Thoracic aorta (tissue), 2 donors: Measurements from ENCODE around the gene IL22. TPM values are rescaled to one million over a fixed set of nuclear protein-coding genes. Genes with fewer than 3 reads are reported as not detected.

Experiments
- ATAC-seq: fragments of 150-250 bp; one replicate; pipeline ENCODE4 v1.8.0; 2017; ENCODE audit warnings: low read depth; ENCODE audit not compliant: insufficient number of reproducible peaks, low FRiP score
- DNase-seq: peaks from one replicate; pipeline ENCODE4 v3.0.0-alpha.2; 2020; ENCODE audit warnings: low spot score
- H3K27ac ChIP-seq, 2 donors: fragments of 200-600 bp; sonication (generic); 1 replicate in 1 of 2; 2 replicates in 1 of 2; pipeline ENCODE4 v1.5.1; 2016; ENCODE audit warnings: mild to moderate bottlenecking in 2 of 2, moderate library complexity in 2 of 2
- H3K27me3 ChIP-seq: fragments of 200-600 bp; sonication (generic); replicated peaks from 2 replicates; pipeline ENCODE4 v1.6.0; 2016; ENCODE audit warnings: mild to moderate bottlenecking; ENCODE audit not compliant: insufficient read depth
- H3K36me3 ChIP-seq: fragments of 200-600 bp; sonication (generic); one replicate; pipeline ENCODE4 v1.5.1; 2016
- H3K4me1 ChIP-seq, 2 donors: fragments of 200-600 bp; sonication (generic); 1 replicate in 1 of 2; 2 replicates in 1 of 2; pipeline versions ENCODE4 v1.5.1 to v1.6.0; 2016; ENCODE audit warnings: low read depth in 2 of 2, mild to moderate bottlenecking in 1 of 2; ENCODE audit not compliant: control insufficient read depth in 1 of 2
- H3K4me3 ChIP-seq: fragments of 200-600 bp; sonication (generic); 2 replicates; pipeline ENCODE4 v1.5.1; 2016; ENCODE audit warnings: mild to moderate bottlenecking
- H3K9me3 ChIP-seq: fragments of 200-600 bp; sonication (generic); 2 replicates; pipeline ENCODE4 v1.5.1; 2016
- CTCF ChIP-seq: fragments of 200-600 bp; sonication (generic); IDR thresholded peaks from one replicate; pipeline ENCODE4 v1.5.1; 2019; ENCODE audit warnings: antibody characterized with exemption
- total RNA-seq, 2 donors: library from RNA; depleted of rRNA; stranded (reverse); fragments of >200 nt; gene quantifications; one replicate each; pipeline versions ENCODE4 v1.1.0 to v1.2.3, GENCODE V29; 2016

The IL22 gene
- total RNA-seq, 2 donors from 2014 or later = not detected

- no peaks in the 10 kb centered on the region for H3K36me3 ChIP-seq
- no peaks in the 10 kb centered on the region for H3K9me3 ChIP-seq
- ATAC-seq (no peak), DNase-seq (no peak)
- TF ChIP-seq CTCF = no peak
- no peaks in the 10 kb centered on the region for H3K4me1 ChIP-seq
- H3K4me3 ChIP-seq = no peak overlapping the region
- no peaks in the 10 kb centered on the region for H3K27me3 ChIP-seq
- H3K27ac ChIP-seq = no peak overlapping the region
Observed at GRCh38 chr12:68264857-68265256, 11.5 kb upstream of the IL22 start.

GRCh38 chr12:68264158-68264855 lies 10.9 kb upstream of the IL22 start:
- no peaks in the 10 kb centered on the region for H3K27me3 ChIP-seq
- no peak for DNase-seq
- no peak for ATAC-seq

GRCh38 chr12:68263366-68263765 lies 10.0 kb upstream of the IL22 start:
- no peaks in the 10 kb centered on the region for H3K4me1 ChIP-seq
- no peak for TF ChIP-seq CTCF
- DNase-seq (no peak), ATAC-seq (no peak)
- H3K27me3 ChIP-seq = no peaks in the 10 kb centered on the region
- H3K4me3 ChIP-seq = no peak overlapping the region
- no peaks in the 10 kb centered on the region for H3K9me3 ChIP-seq
- no peaks in the 10 kb centered on the region for H3K36me3 ChIP-seq
- H3K27ac ChIP-seq = no peak overlapping the region

More at GRCh38 chr12:68264158-68264855, 10.9 kb upstream of the IL22 start:
- Histone ChIP-seq H3K4me3 (no peak overlapping the region), H3K9me3 (no peaks in the 10 kb centered on the region), H3K36me3 (no peaks in the 10 kb centered on the region), H3K27ac (no peak overlapping the region), H3K4me1 (no peaks in the 10 kb centered on the region)
- TF ChIP-seq CTCF = no peak

GRCh38 chr12:68261896-68262295 lies 8.5 kb upstream of the IL22 start:
- ATAC-seq (no peak), DNase-seq (no peak)
- Histone ChIP-seq H3K4me3 (no peak overlapping the region), H3K27ac (no peak overlapping the region), H3K9me3 (no peaks in the 10 kb centered on the region), H3K36me3 (no peaks in the 10 kb centered on the region), H3K4me1 (no peaks in the 10 kb centered on the region), H3K27me3 (no peaks in the 10 kb centered on the region)
- no peak for TF ChIP-seq CTCF

GRCh38 chr12:68260153-68260552 lies 6.7 kb upstream of the IL22 start:
- Histone ChIP-seq H3K27ac (no peak overlapping the region), H3K27me3 (no peaks in the 10 kb centered on the region), H3K9me3 (no peaks in the 10 kb centered on the region), H3K4me1 (no peaks in the 10 kb centered on the region), H3K4me3 (no peak overlapping the region), H3K36me3 (no peaks in the 10 kb centered on the region)
- DNase-seq (no peak), ATAC-seq (no peak)
- no peak for TF ChIP-seq CTCF
